GM18870 (cell line): ENCODE measurements around the gene NHERF2.

Source experiments
- ATAC-seq: cut with Tn5 transposase; IDR thresholded peaks from one replicate; pipeline ENCODE4 v1.9.1; 2021; ENCODE audit warnings: moderate library complexity; ENCODE audit not compliant: unreplicated experiment

NHERF2 gene

DNA sequence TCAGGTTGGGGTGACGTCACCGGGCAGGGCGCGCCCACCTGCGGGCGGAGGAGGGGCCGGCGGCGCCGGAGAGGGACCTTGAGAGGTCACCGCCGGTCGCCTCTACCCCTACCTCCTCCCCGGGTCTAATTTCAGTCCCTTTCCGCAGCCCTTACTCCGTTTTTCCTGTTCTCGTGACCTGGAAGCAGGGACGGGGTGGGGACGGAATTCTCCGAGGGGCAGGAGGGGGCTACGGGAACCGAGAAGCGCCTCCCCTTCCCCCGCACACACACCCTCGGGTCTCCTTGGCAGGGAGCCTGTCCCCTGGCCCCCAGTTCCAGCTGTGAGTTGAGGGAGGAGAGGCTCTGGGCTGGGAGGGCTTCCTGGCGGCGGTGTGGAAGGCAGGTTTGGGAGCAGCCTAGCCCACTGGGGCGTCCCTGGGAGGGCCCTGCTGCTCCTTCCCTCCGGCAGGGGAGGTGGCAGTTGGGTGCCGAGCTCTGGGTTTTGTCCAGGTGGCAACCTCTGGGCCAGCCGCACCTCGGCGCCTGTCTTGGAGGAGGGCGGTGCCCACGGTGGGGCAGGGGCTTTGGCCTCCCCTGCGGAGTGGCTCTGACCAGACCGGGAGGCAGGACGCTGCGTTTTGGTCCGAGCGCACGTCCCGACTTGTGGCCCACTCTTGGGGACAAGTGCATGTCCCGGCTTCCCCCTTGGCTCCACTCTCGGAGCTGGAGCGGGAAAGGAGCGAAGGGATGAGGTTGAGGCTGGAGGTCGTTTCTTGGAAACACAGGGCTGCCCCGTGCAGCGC lies 36.2 kb upstream of the NHERF2 start:
- no peak for ATAC-seq

DNA sequence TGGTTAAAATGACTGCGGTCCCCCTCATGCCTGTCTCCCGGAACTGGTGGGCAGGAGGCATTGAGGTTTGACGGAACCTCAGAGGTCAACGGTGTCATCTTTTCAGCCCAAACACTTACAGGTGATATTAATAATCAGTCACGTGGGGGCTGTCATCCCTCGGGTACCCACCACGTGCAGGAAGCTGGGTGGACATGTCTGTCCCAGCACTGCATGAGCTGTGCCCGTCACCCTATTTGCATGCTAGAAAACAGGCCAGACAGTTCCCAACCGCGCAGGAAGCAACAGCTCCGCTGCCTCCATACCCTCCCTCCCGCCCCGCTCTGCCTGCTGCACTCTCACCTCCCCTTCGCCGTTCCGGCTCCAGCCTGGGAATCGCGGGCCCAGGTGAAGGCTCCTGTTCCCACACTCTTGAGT lies 35.6 kb upstream of the NHERF2 start:
- peak; percentile 41 for ATAC-seq

DNA sequence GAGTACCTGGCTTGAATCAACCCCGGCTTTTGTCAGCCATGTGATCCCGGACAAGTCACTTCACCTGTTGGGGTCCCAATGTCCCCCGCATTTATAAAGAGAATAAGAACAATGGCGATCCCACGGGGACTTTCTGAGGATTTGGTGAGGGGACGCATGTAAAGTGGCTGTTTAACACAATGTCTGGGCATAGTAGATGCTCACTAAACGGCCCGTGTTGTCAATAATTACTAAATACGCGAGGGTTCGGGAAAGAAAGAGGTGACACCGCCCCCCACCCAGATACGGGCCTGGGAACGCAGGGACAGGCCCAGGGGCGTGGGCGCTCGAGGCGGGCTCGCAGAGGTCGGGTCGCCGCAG lies 35.1 kb upstream of the NHERF2 start:
- no peak for ATAC-seq

DNA sequence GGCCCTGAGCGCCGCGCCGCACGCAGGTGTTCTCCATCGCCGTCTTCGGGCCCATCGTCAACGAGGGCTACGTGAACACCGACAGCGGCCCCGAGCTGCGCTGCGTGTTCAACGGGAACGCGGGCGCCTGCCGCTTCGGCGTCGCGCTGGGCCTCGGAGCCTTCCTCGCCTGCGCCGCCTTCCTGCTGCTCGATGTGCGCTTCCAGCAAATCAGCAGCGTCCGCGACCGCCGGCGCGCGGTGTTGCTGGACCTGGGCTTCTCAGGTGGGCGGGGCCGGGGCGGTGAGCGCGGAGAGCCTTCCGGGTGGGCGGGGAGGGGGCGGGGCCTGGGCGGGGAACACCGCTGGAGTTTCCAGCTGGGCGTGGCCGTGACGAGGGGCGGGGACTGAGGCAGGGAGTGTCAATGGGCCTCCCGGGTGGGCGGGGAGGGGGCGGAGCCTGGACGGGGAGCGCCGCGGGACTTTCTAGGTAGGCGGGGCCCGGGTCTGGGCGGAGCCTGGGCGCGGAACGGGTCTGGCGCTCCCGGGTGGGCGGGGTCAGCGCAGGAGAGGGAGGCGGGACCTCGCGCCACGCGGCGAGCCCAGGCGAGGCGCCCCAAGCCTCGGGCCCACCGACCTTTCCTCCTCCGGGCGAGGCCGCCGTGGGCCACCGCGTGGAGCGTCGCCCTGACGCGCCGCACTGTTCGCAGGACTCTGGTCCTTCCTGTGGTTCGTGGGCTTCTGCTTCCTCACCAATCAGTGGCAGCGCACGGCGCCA lies 34.6 kb upstream of the NHERF2 start:
- ATAC-seq, result no peak

DNA sequence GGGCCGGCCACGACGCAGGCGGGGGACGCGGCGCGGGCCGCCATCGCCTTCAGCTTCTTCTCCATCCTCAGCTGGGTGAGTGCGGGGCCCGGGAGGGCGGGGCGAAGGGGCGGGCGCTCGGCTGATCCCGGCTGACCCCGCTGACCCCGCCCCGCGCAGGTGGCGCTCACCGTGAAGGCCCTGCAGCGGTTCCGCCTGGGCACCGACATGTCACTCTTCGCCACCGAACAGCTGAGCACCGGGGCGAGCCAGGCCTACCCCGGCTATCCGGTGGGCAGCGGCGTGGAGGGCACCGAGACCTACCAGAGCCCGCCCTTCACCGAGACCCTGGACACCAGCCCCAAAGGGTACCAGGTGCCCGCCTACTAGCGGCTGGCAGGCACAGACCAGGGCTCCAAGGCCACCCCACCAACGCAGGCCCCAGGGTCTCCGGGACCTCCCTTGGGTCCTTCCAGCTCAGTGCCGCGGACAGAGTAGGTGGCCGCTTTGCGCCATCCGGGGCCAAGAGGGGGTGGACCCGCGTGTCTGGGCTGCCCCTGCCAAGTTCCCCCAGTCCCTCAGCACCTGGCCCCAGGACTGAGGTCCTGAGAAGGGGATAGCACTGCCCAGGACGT lies 33.9 kb upstream of the NHERF2 start:
- no peak for ATAC-seq

DNA sequence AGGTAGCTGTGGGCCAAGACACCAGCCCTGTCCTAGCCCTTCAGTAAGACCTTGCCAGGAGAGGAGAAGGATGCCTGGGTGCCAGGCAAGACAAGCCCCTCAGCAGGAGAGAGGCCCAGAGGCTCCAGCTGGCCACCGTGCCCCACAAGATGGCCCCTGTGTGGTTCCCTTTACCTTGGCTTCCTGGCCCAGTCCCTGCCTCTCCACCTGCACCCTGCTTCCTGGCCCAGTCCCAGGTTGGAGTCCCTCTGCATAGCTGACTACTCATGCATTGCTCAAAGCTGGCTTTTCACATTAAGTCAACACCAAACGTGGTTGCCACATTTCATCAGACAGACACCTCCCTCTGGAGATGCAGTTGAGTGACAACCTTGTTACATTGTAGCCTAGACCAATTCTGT lies 33.0 kb upstream of the NHERF2 start:
- ATAC-seq, result no peak

DNA sequence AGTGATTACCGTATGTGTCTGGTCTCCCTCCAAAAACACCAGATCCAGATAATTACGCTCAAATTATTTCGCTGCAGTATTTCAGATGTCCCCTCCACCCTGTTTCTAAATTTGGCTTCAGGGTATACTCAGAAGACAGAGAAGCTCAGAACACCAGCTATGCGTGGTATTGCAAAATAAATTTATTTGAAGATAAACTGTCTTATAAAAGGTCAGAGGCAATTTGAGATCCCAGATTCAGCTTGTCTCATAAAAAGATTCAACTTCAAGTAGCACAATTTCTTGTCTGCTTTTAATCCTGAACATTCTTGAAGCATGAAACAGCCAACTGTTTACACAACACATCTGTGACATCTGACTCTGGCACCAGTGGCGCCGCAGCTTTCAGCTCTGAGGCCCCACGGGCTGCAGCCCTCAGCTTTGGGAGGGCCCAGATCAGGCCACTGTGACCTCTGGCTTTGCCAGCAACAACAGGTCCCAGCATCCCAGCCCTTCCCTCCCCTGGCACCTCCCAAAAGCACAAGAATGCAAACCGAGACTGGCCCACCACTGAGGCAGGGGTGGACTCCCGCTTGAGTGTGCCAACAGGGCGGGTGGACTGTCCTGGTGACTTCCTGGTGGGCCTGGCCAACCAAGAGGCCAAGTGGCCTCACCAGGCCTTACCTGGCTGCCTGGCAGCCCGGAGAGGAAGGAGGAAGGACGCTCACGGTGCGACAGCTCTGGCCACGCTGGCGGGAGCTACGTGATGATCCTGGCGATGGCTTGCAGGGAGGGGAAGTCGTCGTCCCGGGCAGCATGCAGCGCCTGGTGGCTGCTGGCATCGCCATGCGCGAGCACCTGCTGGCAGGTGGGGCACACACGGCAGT lies 29.0 kb upstream of the NHERF2 start:
- ATAC-seq, result no peak

DNA sequence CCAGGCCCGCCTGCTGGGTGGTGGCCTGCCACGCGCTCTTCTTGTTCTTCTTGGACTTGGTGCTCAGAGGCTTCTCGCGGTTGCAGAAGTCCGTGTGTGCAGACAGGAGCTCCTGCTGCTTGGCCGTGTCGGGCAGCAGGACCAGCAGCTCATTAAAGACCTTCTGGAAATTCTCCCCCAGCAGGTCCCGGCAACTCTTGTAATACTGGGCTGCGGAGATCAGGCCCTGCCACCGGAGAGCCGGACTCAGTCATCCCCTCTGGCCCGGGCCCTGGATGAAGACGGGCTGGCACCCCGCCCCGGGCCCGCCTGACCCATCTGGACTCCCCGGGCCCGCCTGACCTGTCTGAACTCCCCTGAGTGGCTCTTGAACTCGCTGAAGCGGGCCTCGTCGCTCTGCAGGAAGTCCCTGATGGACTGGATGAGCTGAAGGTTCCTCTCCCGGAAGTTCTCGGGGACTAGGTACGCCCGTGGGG lies 28.3 kb upstream of the NHERF2 start:
- ATAC-seq, result no peak

DNA sequence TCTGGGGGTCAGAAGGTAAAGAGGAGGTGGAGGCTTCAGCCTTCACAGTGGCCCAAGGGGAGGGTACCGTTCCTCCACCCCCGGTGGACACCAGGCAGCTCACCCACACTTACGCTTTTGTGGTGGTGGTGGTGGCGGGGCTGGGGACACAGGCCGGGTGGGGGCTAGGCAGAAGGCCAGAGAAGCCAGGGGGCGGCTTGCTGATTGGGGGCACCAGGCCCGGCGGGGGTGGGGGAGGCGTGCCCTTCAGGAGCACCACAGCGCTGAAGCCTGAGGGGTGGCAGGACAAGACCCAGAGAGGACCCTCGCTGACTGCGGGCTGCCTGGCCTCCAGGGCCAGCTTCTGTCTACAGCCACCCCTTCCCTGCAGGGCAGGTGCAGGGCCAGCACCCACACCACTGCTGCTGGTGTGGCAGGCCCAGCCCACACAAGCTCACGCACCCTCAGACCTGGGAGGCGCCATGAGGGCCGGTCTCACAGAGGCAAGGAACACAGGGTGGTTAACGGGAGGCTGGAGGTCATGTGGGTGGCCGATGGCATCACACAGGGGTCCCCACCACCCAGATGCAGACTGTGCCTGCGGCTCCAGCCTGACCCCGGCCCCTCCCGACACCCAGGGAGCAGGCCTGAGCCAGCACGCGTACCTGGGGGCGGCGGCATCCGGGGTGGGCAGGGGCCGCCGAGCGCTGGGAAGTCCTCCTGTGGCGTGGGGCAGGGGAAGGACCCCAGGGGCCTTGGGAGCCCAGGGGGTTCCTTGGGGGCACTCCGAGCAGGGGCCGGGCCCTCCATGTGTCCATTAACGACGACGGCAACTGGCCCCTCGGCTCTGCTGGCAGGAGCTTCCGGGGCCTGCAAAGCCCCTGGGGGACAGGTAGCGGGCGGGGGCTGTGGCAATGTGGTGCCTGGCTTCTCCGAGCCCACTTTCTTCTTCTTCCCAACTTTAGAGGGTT lies 27.6 kb upstream of the NHERF2 start:
- ATAC-seq, result no peak

DNA sequence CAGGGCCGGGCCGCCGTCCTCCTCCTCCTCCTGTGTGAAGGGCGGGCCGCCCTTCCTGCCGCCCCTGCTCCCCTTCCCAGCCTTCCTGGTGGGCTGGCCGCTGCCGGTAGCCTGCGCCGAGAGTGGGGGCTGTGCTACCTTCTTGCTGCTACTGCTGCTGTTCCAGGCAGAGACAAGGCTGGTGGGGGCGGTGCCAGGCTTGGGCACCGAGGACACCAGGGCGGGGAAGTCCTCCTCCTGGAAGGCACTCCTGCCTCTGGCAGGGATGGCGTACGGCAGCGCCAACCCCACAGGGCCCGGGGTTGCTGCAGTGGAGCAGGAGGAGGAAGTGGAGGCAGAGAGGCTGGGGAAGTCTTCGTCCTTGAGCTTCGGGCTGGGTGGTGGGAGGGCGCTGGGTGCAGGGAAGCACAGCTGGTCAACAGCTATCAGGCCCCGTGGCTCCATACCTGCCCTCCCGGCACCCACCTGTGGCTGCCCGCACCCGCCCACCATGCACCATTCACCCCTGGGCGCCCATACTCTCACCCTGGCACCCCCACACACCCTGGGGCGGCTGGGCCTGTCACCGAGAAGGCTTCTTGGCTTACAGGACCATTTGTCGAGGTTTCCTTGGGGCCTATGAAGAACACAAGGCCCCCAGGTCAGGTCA lies 26.7 kb upstream of the NHERF2 start:
- no peak for ATAC-seq

DNA sequence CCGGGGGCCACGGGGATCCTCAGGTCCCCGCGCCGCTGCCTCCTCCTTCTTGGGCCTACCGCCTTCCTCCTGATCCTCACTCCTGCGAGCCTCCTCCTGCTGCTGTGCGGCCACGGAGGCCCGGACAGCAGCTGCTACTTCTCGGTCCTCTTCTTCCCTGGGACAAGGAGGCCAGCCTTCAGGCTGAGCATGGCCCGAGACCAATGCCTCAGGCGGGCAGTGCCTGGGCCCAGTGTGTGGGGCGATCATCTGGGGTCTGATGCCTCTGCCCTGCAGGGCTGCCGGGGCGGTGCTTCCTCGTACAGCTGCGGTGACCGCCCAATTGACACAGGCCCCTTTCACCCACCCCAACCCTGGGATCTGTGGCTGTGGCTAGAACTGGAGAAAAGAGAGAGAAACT lies 25.7 kb upstream of the NHERF2 start:
- no peak for ATAC-seq

DNA sequence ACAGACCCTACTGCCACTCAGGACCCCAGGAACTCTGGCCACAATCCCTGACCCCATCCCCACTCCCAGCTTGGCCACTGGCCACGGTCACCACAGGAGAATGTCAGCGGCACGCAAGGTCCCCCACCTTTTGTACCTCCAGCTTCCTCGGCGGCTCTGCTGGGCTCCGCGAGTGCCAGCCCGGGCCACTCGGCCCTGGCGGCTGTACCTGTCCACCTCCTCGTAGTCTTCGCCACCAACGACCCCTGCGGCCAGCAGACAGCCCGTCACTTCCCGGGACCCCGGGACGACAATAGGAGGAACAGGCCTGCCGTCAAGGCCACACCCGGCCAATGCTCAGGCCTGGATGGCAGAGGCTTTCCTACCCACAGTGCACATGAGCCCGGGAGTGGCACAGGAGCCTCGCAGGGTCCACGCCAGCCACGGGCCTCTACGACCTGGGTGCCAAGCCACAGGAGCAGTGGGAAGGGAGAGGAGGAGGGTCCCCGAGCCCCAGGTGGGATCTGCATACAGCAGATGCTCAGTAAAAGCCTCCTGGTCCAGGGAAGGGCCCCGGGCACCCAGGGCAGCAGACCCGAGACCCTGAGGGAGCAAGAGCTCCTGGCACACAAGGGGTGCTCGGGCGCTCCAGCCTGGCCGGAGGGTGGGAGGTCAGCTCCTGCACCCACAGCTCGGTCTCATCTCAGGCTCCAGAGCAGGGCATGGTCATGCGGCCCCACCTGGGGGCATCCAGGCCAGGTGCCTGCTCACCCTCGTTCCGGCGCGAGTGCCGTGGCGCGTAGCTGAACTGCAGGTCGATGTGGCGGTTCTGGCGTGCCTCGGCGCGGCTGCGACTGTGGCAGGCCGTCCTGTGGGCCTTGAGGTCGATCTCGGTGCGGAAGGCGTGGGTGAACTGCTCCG lies 25.0 kb upstream of the NHERF2 start:
- ATAC-seq, result no peak

DNA sequence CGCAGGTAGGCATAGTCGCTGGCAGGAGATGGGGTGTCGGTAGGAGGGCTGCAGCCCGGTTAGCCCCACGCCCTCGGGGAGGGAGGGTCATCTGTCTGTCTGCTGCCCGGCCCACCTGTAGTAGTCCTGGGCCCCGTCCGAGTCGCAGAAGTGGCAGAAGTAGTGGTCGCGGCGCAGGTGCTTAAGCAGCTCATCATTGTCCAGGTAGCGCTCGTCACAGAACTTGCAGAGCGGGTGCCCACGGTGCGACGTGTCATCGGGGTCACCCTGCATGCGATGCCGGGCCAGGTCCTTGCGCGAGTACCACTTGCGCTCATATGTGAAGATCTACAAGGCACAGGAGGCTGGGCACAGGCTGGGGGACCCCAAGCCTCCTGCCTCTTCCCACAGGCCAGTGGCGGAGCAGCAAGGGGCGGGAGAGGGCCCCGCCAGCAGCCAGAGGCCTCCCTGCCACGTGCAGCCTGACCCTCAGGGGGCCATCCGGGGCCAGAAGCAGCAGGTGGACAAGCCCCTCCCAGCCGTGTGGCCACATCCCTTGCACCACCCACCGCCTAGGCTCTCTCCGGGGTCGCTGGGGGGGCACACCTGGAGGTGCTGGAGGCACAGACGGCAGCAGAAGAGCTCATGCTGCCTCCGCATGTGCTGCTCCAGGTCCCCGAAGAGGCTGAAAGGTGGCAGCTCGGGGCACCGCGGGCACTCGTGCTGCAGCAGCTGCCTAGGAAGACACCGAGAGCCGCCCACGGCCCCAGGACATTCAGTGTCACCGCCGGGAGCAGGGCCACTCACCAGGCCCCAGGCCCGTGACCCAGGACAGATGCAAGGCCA lies 24.1 kb upstream of the NHERF2 start:
- ATAC-seq, result no peak

DNA sequence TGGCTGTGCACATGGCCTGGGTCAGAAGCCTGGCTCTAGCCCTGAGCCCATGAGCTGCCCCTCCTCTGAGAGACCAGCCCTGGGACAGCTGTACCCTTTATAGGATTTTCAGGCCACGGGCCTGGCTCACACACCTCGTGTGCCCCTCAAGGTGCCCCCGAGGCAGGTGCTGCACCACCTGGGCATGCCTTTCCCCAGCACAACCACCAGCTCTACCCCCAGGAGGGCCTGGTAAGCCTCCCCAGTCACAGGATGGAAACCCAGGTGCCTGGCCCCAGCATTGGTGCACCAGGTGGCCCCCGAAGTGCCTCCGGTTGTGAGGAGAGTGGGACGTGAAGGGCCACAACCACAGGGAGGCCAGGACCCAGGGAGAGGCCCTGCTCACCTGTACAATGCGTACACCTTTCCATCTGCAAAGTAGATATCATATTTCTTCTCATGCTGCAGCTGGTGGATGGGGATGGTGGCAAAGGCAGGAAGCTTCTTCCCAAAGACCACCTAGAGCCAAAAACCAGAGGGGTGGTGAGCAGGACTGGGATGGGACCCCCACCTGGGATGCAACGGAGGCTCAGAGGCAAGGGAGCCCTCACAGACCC lies 23.4 kb upstream of the NHERF2 start:
- ATAC-seq, result no peak

DNA sequence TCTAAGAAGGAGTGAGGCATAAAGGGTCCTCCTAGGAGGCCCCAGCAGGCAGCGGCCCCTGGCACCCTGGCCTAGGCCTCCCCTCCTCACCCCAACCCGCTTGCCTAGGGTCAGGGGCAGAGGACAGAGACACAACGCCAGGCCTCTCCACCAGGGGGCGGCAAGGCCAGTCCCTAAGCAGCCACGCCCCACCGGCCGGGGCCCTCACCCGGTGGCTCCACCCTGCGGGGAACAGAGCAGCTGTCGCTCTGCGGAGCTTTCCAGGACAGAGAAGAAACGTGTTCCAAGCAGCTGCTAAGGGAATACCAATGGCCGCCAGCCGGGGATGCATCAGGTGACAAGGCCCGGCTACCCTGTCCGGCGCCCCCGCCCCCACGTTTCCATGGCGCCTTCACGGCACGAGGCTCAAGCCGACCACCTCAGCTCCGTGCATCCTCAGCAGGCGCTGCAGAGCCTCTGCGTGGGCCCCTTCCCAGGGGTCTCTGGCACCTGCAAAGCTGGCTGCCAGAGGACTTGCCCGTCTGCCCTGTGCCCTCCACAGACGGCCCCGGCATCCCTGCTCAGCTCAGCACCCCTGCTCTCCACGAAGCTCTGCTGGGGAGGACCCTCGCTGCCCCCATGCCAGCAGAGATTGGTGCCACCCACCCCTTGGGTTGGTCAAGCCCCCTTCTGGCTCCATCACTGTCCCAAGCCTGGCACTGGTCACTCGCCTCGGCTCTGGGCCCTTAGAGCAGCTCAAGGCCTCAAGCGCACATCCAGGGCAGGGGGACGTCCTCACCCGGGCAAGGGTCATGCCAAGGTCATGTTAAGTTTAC lies 22.7 kb upstream of the NHERF2 start:
- ATAC-seq, result no peak

DNA sequence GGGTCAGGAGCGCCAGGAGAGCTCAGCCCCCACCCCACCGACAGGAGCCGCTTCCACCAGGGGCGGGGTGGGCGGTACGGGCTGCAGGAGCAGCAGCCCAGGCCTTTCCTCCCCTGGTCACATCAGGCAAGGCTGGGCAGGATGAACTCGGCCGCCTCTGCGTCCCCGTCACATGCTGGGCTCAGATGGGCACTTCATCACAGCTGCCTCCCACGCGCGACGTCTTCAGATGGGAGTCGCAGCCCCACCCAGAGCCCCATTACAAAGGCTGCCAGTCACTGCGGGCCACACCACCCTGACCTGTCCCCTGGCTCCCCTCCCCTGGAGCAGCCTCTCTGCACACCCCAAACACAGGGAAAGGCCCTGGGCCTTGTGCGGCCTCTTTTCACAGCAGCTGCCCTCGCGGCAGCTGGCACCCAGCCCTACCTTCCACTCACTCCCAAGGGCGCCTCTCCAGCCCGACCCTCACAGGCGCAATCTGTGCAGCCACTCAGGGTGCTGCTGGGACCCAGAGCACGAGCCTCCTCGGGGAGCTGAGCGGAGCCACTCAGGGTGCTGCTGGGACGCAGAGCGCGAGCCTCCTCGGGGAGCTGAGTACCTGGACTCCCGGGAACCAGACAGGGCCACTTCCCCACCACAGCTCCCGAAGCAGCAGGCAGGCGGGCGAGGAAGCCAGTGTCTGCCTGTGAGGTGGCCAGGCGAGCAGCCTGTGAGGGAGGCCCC lies 21.7 kb upstream of the NHERF2 start:
- no peak for ATAC-seq
